K562 (cell line): ENCODE measurements around the gene GNAI2. TPM values are rescaled to one million over a fixed set of nuclear protein-coding genes. Genes with fewer than 3 reads are reported as not detected.

ENCODE experiments used
- ATAC-seq: fragments of 200-7000 bp; cut with Tn5 transposase; 3 replicates; pipeline ENCODE4 v1.9.1; 2020; ENCODE audit warnings: moderate library complexity
- BruUV-seq: library from RNA; stranded (reverse); fragments of 400-500 nt; replicated peaks from 2 replicates; lab custom pipeline; 2021; lab: Mats Ljungman, UMichigan
- CTCF ChIA-PET: fragments of 300-600 bp; formaldehyde crosslinking; extraction: SDS; loops from one replicate; lab custom pipeline; 2021; ENCODE audit warnings: low intra/inter-chr PET ratio; lab: Yijun Ruan, JAX
- POLR2A ChIA-PET: fragments of 300-600, 350-650 bp; sonication (Branson Sonifier 250); formaldehyde crosslinking; extraction: SDS; loops from one replicate; lab custom pipeline; 2021; ENCODE audit warnings: antibody characterized with exemption, inconsistent platforms; lab: Yijun Ruan, JAX
- DNase-seq, 4 experiments: peaks; one replicate each; pipeline versions ENCODE4 v3.0.0 to v3.0.0-alpha.2; 2011 to 2018; ENCODE audit warnings: low spot score in 3 of 4, mixed read lengths in 3 of 4; ENCODE audit errors: extremely low read depth in 1 of 4
- FAIRE-seq: peaks from 2 replicates; lab custom pipeline; 2011; peaks lifted over from hg19 to GRCh38; lab: Jason Lieb, UNC
- H2AFZ ChIP-seq: 2 replicates; pipeline ENCODE4 v1.6.0; 2011; ENCODE audit warnings: low read depth, low read length, control low read depth, inconsistent platforms
- H3K27ac ChIP-seq: fragments of 200-600 bp; 3 replicates; pipeline ENCODE4 v1.8.0; 2011; ENCODE audit warnings: low read depth, mild to moderate bottlenecking, control low read depth, inconsistent platforms, low read length, moderate library complexity, mixed read lengths; ENCODE audit errors: extremely low read depth
- H3K27me3 ChIP-seq, 2 experiments: fragments of 300-600 bp in 1 of 2; 2 replicates in 1 of 2; 3 replicates in 1 of 2; pipeline versions ENCODE4 v1.6.0 to v1.8.0; 2011; ENCODE audit warnings: inconsistent platforms in 2 of 2, low read length in 2 of 2, mild to moderate bottlenecking in 1 of 2, mixed read lengths in 1 of 2, moderate library complexity in 1 of 2; ENCODE audit not compliant: control insufficient read depth in 2 of 2, insufficient read depth in 2 of 2
- H3K36me3 ChIP-seq: fragments of 300-600 bp; 3 replicates; pipeline ENCODE4 v1.8.0; 2011; ENCODE audit warnings: mild to moderate bottlenecking, low read length, inconsistent platforms; ENCODE audit not compliant: control insufficient read depth, insufficient read depth
- H3K4me1 ChIP-seq, 2 experiments: fragments of 200-600 bp in 1 of 2; replicated peaks in 1 of 2; 2 replicates in 1 of 2; 3 replicates in 1 of 2; pipeline versions ENCODE4 v1.5.1 to v1.8.0; 2011; ENCODE audit warnings: inconsistent platforms in 2 of 2, low read length in 2 of 2, mild to moderate bottlenecking in 1 of 2, mixed read lengths in 1 of 2, moderate library complexity in 1 of 2; ENCODE audit not compliant: control insufficient read depth in 2 of 2, insufficient read depth in 2 of 2
- H3K4me2 ChIP-seq: 2 replicates; pipeline ENCODE4 v1.6.1; 2011; ENCODE audit warnings: low read length, control low read depth, inconsistent platforms, mixed read lengths; ENCODE audit not compliant: insufficient read depth
- H3K4me3 ChIP-seq: fragments of 200-600 bp; sonication (generic), shearing (Covaris generic); 2 replicates; pipeline ENCODE4 v1.5.1; 2016; ENCODE audit warnings: control low read depth, inconsistent platforms
- H3K79me2 ChIP-seq: fragments of 200-600 bp; 3 replicates; pipeline ENCODE4 v1.8.0; 2011; ENCODE audit warnings: low read length, inconsistent platforms; ENCODE audit not compliant: control insufficient read depth, insufficient read depth
- H3K9ac ChIP-seq, 2 experiments: 2 replicates each; pipeline versions ENCODE4 v1.6.0 to v1.6.1; 2011; ENCODE audit warnings: low read depth in 2 of 2, low read length in 2 of 2, control low read depth in 1 of 2, inconsistent platforms in 1 of 2, mild to moderate bottlenecking in 1 of 2, mixed read lengths in 1 of 2; ENCODE audit not compliant: insufficient read depth in 1 of 2
- H3K9me1 ChIP-seq: one replicate; pipeline ENCODE4 v1.6.0; 2011; ENCODE audit warnings: inconsistent platforms, mild to moderate bottlenecking, low read length, moderate library complexity; ENCODE audit not compliant: control insufficient read depth, insufficient read depth
- H3K9me3 ChIP-seq: replicated peaks from 2 replicates; pipeline ENCODE4 v1.5.1; 2011; ENCODE audit warnings: low read depth, low read length, inconsistent platforms; ENCODE audit not compliant: control insufficient read depth, insufficient read depth
- H4K20me1 ChIP-seq: replicated peaks from 2 replicates; pipeline ENCODE4 v1.6.1; 2011; ENCODE audit warnings: low read length, inconsistent platforms, mixed read lengths; ENCODE audit not compliant: control insufficient read depth, insufficient read depth
- ETS1 ChIP-seq: conservative IDR thresholded peaks from 2 replicates; pipeline ENCODE4 v1.6.1; 2011; ENCODE audit warnings: low read depth, mild to moderate bottlenecking, low read length; ENCODE audit not compliant: control insufficient read depth
- HIVEP1 ChIP-seq: fragments of 250-450 bp; sonication (Bioruptor Pico); IDR thresholded peaks from 2 replicates; pipeline ENCODE4 v1.4.0; 2020; ENCODE audit warnings: mild to moderate bottlenecking
- NR2C2 ChIP-seq, 2 experiments: fragments of 200-800 bp in 1 of 2; sonication (Bioruptor generic) in 1 of 2; sonication (generic) in 1 of 2; formaldehyde crosslinking in 1 of 2; IDR thresholded peaks; 2 replicates each; pipeline versions ENCODE4 v1.6.1 to v1.8.0; 2016 to 2022; ENCODE audit warnings: mild to moderate bottlenecking in 1 of 2, missing compliant biosample characterization in 1 of 2, missing genetic modification characterization in 1 of 2, missing genetic modification reagents in 1 of 2
- PBX2 ChIP-seq, 2 experiments: IDR thresholded peaks in 1 of 2; conservative IDR thresholded peaks in 1 of 2; 2 replicates each; pipeline ENCODE4 v1.6.1; 2016; ENCODE audit warnings: low read depth in 2 of 2, mild to moderate bottlenecking in 1 of 2, missing compliant biosample characterization in 1 of 2, missing genetic modification characterization in 1 of 2, moderate library complexity in 1 of 2
- RERE ChIP-seq: sonication (generic); formaldehyde crosslinking; IDR thresholded peaks from 2 replicates; pipeline ENCODE4 v1.8.0; 2023; ENCODE audit warnings: missing genetic modification reagents, mild to moderate bottlenecking, borderline replicate concordance
- RFX5 ChIP-seq: IDR thresholded peaks from 2 replicates; pipeline ENCODE4 v1.6.1; 2011; ENCODE audit warnings: low read depth, mild to moderate bottlenecking, improper control_type of control experiment, low read length
- VEZF1 ChIP-seq: fragments of 200-800 bp; sonication (Bioruptor generic); IDR thresholded peaks from 2 replicates; pipeline ENCODE4 v1.6.1; 2017; ENCODE audit warnings: missing genetic modification characterization, missing compliant biosample characterization
- ZNF444 ChIP-seq: fragments of 250-450 bp; sonication (Bioruptor Pico); IDR thresholded peaks from 2 replicates; pipeline ENCODE4 v1.4.0; 2020; ENCODE audit warnings: mild to moderate bottlenecking, moderate library complexity
- ZNF583 ChIP-seq: fragments of 250-450 bp; sonication (Bioruptor Pico); IDR thresholded peaks from 2 replicates; pipeline ENCODE4 v1.4.0; 2020
- ZNF696 ChIP-seq: fragments of 250-450 bp; sonication (Bioruptor Pico); conservative IDR thresholded peaks from 2 replicates; pipeline ENCODE4 v1.4.0; 2020; ENCODE audit warnings: mild to moderate bottlenecking, moderate library complexity
- WGBS: fragments of 100-300 bp; shearing (Covaris generic); methylation state at CpG from one replicate; pipeline ENCODE4 v1.1.6; 2016; ENCODE audit warnings: low coverage, mixed read lengths; ENCODE audit not compliant: insufficient coverage; ENCODE audit errors: missing lambda C conversion rate; 5-methylcytosine and 5-hydroxymethylcytosine counted together
- in situ Hi-C: fragments of 300-500 bp; cut with MboI; formaldehyde crosslinking; loops from 4 replicates; pipeline ENCODE4 v1.15.0; 2018; ENCODE audit warnings: inconsistent platforms, mixed read lengths
- intact Hi-C: fragments of 100-400 bp; cut with micrococcal nuclease; formaldehyde crosslinking; loops from 2 replicates; pipeline ENCODE4 v1.14.2; 2022
- polyA plus RNA-seq, 8 experiments: library from polyadenylated mRNA; depleted of rRNA in 4 of 8; stranded (reverse) in 5 of 8; unstranded in 3 of 8; fragments of >200 nt; fragmentation: Nextera tagmentation in 2 of 8; fragmentation: Illumina TruSeq in 1 of 8; extraction: Ambion mirVana in 2 of 8; extraction: Trizol in 1 of 8; gene quantifications; 2 replicates each; pipeline versions ENCODE4 v1.2.1 to v1.2.3, GENCODE V29; 2011 to 2014; ENCODE audit warnings: inconsistent platforms in 1 of 8, missing spikeins in 1 of 8
- total RNA-seq, 7 experiments: library from RNA; depleted of rRNA in 6 of 7; stranded (reverse); fragments of >200 nt in 6 of 7; fragmentation: Illumina TruSeq in 2 of 7; extraction: Trizol in 2 of 7; gene quantifications; 2 replicates each; pipeline versions ENCODE4 v1.2.1 to v1.2.3, GENCODE V29; 2011 to 2021; ENCODE audit warnings: low replicate concordance in 1 of 7

Gene GNAI2
- total and polyA plus RNA-seq, 9 of the 15 experiments (the other 6 are each of a cell fraction or from before 2014, with no cell fraction given) = 1.1 to 72.2 (median 42.7) TPM

- H3K27me3 ChIP-seq = peaks cover 3 to 31% of the 10 kb centered on the region in 2 experiments; a peak in 3 of 5 replicates
- no peak overlapping the region for H3K9ac ChIP-seq
- no TSS peak for BruUV-seq
- H3K9me3 ChIP-seq = no peaks in the 10 kb centered on the region
- H3K79me2 ChIP-seq = no peaks in the 10 kb centered on the region
- no peak overlapping the region for H2AFZ ChIP-seq
- no peak overlapping the region for H3K27ac ChIP-seq
- no peak for FAIRE-seq
- peaks cover 0 to 5% of the 10 kb centered on the region in 2 experiments; a peak in 2 of 5 replicates for H3K4me1 ChIP-seq
- no peaks in the 10 kb centered on the region for H3K36me3 ChIP-seq
- H3K4me3 ChIP-seq = no peak overlapping the region
- intact Hi-C loops (no loop called here), in situ Hi-C loops (no loop called here)
- no peak for DNase-seq
- no peaks in the 10 kb centered on the region for H4K20me1 ChIP-seq
- H3K4me2 ChIP-seq = no peak overlapping the region
- CTCF ChIA-PET = no interaction called here
- POLR2A ChIA-PET = interaction anchor here (0.6 to 0.9 kb wide), 2 partner anchors 27 to 1774 kb away, joined by 3 to 4 read pairs; no protein-coding TSS in a partner anchor
- ATAC-seq = no peak
- no peaks in the 10 kb centered on the region for H3K9me1 ChIP-seq
- WGBS = 24% methylated on average over 4 of the region's 5 CpGs
- TF ChIP-seq RFX5 (no peak), RERE (no peak), ZNF444 (CRISPR knock-in tag) (no peak), VEZF1 (no peak), NR2C2 (CRISPR knock-in tag; IDR thresholded peaks at IDR 0.05) (no peak), NR2C2 (tag; IDR thresholded peaks at IDR 0.05) (no peak), ZNF696 (CRISPR knock-in tag) (no peak), HIVEP1 (no peak), PBX2 (CRISPR knock-in tag; IDR thresholded peaks at IDR 0.05; ENCODE audit: low read depth) (no peak), PBX2 (tag; conservative IDR thresholded peaks at IDR 0.05; ENCODE audit: low read depth) (no peak), ETS1 (no peak), ZNF583 (CRISPR knock-in tag) (no peak)
Measured at GRCh38 chr3:50219285-50219684, 16.7 kb upstream of the GNAI2 start.
